H4 (cell line): ENCODE data around the gene MOXD1. TPM values are rescaled to one million over a fixed set of nuclear protein-coding genes. Genes with fewer than 3 reads are reported as not detected.

Experiments used
- DNase-seq: peaks from one replicate; pipeline ENCODE4 v3.0.0-alpha.2; 2015; ENCODE audit warnings: low spot score
- total RNA-seq: library from RNA; depleted of rRNA; stranded (reverse); fragments of >200 nt; shearing (Covaris generic); gene quantifications from 2 replicates; pipeline ENCODE4 v1.2.3, GENCODE V29; 2014

Gene MOXD1
- total RNA-seq, 1 experiment from 2014 or later = 2.4 TPM

DNA sequence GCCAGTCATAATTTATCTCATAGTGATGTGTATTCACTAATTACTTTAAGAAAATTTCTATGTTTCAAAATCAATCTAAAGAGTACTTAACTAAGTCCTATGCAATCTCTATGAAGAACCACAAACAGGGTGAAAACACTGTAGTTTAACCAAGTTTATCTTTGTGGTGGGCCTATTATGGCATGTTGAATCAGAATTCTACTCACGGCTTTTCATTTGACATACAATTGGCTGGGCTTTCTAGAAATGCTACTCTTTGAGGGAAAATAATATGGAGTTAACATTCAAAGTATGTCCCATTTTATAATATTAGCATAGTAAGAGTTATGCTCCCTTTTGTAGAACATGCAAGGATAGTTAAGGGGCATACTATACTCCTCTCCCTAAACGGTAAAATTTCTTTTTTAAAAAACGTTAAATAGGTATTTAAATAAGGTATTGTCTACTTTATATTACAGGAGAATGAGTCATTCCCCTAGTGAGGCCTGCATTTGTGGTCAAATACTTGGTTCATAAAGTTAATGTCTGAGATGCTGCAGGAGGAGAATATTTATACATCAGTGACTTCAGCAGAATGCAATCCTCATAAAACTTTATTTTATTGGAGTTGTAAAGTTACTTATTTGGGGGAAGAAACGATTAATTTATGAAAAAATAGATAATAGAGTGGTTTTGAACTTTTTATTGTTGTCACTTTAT is 1.8 kb downstream of the MOXD1 start:
- DNase-seq = peak; percentile 24

DNA sequence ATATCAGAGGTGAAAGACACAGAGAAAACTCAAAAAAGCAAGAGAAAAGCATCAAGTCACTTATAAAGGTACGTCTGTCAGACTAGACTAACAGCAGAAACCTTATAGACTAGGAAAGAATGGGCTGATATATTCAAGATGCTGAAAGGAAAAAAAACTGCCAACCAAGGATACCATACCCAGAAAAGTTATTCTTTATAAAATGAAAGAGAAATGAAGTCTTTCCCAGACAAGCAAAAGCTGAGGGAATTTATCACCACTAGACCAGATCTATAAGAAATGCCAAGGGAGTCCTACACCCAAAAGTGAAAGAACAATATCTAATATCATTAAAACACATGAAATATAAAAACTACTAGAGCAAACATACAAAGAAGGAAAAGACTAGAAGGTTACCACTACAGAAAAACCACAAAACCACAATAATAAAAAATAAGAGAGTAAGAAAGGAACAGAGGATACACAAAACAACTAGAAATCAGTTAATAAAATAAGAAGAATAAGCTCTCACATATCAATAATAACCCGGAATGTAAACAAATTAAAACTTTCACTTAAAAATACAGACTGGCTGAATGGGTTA is 6.2 kb downstream of the MOXD1 start:
- no peak for DNase-seq

DNA sequence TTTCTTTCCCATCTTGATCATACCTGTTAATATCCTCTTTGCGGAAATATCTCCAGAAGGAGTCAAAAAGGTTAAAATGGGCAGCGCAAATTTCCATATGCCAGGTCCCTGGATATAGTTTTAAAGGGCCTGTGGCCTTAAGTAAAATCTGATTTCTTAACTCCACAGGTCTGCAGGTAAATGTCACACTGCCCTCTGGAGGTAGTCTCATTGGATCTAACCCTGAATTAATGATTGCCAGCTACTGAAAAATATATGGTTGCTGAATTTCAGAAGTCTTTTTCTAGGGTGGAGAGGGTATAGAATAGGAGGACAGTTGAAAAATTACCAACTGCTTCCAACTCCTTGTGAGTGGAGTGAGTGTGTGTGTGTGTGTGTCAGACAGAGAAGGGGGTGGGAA is 8.5 kb downstream of the MOXD1 start:
- no peak for DNase-seq

DNA sequence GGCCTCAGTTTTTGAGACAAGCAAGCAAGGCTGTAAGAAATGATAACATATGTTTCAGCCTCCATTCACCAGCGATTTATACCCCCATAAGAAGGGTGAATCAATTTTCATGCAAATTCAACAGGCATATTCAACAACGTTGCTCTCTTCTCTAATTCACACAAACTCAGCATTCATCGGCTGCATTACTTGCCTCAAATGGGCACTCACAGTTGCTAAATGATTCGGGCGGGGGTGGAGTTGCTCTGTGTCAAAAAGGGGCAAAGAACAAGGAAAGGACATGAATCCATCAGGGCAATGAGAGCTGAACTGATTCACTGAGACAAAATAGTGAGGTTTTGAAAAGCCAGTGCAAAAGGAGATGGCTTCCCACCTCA is 9.0 kb downstream of the MOXD1 start:
- DNase-seq = no peak

DNA sequence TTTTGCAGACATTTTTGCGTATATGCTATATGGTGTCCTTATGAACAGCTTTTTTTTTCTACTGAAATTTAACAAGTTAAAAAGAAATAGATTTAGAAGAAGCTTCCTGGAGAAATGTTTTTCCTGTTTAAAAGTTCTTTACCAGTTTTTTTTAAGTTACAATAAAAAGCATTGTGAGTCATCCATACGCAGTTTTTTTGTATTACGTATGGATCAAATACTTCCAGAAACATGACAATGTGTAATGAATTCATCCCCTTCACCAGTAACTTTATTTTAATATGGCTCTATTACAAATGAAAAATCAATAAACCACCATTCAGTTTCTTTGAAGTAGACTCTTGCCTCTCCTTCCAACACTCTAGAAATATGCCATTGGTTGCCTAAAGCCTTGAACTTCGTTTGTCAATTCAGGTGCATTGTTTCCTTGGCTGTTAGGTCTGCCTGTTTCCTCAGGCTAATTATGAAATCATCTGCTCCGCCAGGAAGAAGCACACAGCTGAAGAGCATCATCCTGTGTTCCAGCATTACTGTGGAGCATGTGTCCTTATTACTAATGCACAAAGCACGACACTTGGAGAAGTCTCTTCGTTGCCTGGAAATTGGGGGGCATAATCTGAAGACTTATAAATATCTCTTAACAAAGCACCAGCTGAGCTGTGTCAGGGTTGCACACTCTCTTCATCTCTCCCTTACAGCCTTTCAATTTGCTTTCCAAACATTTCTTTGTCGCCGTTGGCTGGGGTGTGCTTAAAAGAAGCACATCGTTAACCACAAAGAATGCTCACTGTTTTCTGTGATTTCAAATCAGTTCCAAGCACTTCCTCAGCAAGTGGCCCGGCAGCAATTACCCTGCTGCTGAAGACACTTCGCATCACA is 9.6 kb downstream of the MOXD1 start:
- DNase-seq = no peak

DNA sequence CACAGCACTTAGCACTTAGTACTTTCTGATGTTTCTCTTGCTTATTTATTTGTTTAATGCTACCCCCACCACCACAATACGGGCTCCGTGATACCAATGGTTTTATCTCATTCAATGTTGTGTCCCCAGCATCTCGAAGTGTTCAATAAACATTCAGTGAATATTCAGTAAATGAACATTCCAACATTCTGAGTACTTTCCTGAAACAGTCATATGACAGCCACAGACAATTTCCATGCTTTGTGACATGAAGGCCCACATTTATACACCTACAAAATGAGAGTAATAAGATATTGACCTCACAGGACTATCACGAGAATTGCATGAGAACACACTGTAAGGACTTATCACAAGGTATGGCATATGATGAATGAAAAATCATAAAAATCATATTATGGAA is 10.8 kb downstream of the MOXD1 start:
- DNase-seq = no peak

DNA sequence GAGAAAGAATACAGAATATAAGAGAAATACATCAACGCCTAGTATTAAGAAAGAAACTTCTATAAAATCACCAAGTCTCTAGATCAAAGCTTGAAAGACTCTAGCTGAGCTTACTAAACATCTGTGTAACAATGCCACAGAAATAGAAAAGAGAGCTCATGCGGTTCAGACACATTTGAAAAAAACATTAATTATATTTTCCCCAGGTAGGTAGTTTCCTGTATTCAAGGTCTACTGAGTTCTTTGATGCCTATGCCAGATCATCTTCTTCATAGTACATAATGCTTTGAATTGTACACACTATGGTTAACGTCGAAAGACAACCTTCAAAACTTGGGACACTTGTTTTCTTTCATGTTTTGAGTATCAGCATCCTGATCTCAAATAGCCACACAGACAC is 11.3 kb downstream of the MOXD1 start:
- DNase-seq = no peak

DNA sequence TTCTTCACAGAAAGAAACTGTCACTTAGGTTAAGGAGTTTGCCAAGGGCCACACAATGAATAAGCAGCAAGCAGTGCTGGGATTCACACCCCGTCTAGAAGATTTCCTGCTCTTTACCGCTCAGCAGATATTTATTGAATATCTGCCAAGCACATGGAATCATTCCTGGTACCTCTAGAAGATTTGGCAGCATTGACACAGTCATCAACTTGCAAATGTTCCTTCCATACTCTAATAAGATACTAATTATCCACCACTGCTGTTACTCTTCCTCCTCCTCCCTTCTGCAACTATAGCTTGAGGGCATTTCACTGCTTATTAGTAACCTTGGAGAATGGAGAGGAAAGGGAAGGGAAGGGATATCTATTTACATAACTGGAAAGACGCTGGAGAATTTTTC is 13.0 kb downstream of the MOXD1 start:
- DNase-seq = no peak

DNA sequence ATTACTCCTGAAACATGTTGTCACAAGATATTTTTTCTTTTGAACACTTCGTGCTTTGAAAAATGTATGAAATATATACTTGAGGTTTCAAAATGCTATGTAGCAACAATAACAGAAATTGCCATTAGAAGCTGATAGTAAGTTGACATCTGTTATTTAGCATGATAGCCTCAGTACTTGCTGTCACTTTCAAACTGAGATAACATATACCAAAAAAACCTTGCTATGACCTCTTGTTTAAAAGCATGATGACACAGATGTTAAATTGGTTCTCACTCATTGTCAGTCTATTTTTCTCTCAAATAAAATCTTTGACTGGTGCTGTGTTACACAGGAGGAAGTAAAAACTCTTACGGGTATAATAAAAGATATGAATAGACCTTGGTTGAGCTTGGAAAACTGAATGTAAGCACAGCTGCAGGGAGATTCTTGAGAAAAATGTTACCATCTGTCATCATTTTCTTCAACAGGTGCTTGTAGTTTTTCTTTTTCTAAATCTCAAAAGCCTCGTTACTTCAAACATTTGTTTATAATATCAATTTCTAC is 18.6 kb downstream of the MOXD1 start:
- DNase-seq = no peak

DNA sequence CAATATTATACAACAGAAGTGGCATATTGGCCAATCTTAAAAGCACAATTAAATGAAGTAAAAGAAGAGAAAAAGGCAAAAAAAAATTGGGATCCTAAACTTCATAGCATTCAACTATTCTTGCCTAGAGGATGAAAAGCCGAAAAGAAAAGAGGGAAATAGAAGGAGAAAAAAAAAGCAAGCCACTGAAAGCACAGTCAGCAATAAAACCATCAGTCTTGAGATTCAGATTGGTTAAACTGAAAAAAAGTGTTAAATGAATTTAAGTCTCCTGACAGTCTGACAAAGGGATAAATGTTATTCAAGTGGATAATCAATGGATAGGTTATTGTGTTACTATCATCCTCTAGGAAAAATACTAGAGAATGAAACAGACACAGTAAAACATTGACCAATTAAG is 19.9 kb downstream of the MOXD1 start:
- DNase-seq = no peak

DNA sequence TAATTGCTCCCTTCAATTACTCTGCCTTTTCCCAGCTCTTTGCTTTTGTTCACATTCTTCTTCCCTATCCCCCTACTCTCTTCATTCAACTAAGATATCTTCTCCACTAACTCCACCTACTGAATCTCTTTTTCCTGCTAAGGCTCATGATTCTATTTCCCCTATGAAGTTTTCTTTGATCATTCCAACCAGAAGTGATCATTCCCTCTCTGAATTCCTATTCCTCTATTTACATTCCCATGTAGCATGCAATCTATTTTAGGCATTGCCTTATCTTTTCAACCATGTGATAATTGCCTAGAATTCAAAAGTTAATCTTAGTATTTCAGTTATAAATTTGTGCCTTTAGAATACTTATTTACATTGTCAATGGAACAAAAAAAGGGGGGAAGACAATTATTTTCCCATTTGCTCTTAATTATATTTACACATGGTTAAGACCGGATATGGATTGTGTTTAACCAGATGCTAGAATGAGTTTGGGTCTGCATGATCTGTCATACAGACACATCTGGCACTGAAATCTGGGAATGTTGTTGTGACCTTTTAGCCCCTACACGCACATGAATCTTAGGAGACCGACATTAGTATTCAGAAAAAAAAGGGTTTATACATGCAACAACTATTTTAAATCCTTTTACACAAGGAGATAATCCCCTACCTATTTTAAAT is 20.8 kb downstream of the MOXD1 start:
- DNase-seq = no peak

DNA sequence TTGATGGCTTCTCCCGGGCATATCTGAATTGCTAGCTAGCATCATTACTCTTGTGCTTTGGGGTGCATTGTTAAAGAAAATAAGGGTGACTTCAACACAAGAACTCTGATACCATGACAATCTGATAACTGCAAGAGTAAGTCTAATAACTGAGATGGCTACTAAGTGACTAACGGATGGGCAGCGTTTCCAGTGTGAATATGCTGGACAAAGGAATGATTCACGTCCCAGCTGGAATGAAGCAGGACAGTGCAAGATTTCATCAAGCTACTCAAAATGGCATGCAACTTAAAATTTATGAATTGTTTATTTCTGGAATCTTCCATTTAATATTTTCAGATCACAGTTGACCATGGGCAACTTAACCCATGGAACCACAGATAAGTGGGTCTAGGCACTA is 31.7 kb downstream of the MOXD1 start:
- no peak for DNase-seq

DNA sequence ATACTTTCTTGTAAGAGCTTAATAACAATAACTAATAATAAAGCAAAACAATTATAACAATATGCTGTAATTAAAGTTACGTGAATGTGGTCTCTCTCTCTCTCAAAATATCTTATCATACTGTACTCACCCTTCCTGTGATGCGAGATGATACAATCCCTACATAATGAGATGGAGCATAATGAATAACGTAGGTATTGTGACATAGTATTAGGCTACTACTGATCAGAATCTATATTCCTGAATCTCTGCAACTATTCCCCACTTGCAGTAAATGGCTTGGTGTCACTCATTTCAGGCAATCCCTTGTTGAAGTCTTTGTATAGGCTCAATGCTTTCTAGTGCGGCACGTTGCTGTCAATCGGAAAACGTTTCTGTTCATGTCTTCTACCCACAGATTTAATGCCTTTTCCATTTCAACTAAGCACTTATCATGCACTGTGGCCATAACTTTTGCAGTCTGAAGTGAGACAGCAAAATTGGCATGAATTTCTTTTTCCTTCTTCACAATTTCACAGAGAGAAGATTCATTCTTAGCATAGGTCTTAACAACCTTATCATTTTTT is 32.3 kb downstream of the MOXD1 start:
- no peak for DNase-seq

DNA sequence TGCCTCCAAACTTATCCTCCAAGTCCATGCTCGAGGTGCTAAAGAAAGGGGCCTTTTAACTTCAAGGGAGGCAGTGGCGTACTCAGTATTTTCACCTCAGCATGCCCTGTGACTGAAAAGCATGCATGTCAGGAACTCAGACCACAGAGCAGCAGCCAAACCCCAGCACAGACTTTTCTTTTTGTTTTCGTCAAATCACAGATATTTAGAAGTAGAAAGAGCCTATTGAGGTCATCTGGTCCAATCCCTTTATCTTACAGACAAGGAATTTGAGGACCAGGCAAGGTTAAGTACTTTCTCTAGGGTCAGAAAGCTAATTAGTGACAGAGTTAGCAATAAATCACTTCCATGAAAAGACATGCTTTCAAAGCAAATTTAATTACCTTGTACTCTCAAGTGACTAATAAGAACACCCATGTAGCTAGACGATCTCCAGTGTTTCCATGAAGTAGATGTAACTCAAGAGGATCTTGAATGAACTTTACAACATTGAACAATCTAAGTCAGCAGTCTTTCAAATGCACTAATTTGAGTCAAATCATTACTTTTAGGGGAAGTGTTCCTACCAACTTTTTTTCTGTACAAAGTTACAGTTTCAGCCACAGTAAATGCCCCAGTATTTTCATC is 35.9 kb downstream of the MOXD1 start:
- DNase-seq = no peak

DNA sequence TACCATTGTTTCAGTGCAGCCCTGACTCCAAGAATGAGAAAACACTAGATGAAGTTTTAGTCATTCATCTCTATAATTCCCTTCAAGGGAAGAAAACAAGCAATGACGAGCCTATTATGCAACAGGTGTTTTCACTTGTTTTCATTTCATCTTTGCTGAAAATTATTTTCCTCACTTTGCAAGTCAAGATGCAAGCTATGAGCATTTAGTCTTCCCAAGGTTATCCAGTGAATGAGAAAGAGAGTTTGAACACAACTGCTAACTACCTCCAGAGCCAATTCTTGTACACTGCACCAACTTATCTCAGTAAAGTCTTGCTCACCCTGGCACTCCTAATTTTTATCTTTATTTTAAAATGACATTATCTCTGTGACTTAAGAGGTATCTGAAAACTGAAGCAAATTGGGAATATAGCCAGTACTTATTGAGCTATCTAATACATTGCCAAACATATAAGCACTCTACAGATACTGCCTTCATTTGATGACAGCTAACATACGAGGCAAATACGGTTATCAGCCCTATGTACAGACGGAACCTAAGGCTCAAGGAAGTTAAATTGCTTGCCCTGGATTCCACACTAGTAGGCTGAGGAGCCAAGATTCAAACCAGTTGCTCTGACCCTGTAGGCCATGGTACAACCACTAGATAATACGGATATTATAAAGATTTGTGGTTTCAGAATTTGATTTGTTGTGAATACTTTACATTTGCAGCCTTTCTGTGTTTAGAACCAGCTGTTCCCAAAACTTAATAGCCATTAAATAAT is 36.8 kb downstream of the MOXD1 start:
- DNase-seq = no peak

DNA sequence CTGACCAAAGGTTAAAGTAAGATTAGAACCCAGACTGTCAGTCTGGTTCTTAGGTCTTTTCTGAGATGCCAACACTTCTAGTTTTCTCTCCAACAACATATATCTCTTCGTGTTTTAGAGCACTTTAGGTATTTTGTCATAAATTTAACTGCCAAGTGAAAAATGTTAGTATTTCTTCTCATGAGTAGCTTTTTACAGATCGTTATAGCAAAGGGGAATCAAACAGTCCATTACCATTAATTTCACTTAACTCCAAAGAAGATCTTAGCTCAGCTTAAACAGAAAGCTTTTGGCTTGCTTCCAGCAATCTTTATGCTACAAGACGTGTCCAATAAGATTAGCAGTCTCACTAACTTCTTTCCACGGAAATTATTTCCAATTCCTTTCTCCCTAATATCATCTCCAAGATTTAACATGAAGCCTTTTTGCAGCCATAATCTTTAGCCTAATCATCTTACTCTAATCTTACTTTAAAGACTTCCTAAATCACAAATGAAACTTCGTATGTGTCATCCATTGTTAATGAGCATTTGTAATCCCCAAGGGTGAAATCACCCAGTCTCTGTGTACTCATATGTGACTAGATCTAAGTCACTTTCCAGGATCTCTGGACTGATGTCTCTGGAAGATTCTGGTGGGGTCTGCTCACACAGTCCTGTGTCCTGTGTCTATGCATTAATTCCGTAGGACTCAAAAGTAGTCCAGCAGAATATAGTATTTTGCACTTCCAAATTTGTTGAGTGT is 38.7 kb downstream of the MOXD1 start:
- no peak for DNase-seq

DNA sequence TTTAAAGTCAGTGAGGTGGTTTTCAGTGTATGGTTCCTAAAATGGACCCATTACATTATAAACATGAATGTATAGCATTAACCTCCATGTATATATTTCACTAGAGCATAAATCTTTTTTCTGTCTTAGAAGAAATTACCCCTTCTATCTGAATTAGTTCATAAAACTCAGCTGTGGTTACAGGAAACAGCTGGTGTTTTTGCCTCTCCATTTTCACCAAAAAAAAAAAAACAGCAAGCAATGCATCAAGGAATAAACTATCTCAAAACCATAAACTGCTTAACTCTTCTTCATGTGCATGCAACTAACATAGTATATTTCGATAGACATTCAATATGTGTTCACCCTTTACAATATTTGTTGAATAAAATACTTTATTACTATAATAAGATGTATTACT is 40.2 kb downstream of the MOXD1 start:
- no peak for DNase-seq

DNA sequence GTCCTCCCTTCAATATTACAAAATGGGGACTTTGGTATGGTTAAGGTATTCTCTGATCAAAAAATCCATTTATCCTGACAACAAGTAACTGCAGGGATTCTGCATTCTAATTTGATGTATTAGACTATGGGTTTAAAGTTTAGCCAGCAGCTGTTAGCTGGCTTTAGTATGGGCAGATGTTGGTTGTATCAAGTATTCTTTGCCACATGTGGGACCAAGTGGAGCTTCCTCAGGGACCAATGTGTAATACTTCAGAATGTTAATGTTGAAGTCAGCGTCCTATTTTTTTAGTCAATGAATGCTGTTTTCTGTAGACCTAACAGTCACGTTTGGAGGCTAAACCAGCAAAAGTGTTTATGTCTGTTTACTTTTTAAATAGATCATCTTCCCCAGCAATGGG is 41.4 kb downstream of the MOXD1 start:
- no peak for DNase-seq

DNA sequence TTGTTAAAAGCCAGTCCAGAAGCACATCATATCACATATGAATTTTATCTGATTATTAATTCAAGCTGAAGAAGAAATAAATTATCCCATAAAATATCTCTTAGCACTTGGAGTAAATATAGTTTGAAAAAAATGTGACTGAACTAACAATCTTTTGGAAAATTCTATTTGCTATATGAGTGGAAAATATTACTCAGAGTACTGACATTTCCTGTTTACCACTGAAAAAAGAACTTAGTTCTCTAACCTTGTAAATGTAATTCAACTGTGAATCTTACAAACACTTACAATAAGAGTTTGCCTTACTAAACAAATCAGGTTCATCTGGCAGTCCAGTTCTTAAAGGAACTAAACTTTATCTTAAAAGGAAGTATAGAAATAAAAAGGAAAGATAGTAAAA is 44.2 kb downstream of the MOXD1 start:
- no peak for DNase-seq
